DMS114 treated with DMSO at 0.1 percent for 48 hours (cell line): Measurements from ENCODE around the gene MOCS1.

ENCODE experiments used
- DNase-seq: peaks from one replicate; lab custom pipeline; 2025; ENCODE audit not compliant: unreplicated experiment; lab: John Stamatoyannopoulos, UW

MOCS1 gene

DNA sequence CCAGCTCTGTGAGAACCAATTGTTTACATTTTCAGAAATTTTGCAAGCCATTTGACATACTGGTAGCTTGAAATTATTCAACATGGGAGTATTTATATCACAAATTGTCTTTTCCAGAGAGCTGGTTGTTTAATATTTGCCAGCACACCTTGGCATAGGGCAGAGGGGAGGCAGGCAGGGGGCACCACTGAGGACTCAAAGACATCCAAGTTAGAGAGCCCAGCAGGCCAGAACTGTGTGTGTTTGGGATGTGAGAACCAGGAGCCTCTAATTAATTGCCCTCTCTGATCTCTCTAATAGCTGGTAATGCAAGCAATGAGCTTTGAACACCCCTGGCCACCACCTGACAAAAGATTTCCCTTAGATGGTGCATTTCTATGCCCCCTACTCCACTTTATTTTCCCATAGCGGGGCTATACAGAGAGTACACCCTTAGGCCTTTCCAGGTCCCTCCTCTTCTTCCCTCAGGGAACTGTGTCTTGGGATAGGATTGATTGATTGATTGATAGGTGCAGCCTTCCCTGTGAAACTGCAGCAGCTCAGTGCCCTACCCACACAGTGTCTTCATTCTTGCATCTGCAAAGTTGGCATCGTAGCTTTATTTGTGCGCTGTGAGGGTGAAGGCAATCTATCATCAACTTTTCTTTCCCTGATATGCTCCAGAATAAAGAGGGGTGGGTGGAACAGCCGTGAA is 29.2 kb downstream of the MOCS1 start:
- no peak for DNase-seq

DNA sequence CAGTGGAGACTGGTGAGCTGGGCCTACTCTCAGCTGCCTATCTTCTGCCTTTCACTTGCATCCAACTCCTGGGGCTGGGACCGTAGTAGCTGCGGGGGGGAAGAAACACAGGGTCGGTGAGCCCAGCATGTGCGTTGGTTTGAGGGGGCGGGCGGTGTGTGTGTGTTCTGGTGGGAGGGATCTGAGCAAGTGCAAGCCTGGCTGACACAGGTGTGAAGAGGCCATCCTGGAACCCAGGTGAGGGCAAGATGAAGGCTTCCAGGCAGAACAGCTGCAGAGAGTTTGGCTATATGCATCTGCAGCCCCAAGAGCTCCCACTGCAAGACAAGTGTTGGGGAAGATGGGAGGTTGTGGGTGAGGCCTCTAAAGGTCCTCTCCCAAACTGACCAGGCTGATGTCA is 30.6 kb downstream of the MOCS1 start:
- no peak for DNase-seq

DNA sequence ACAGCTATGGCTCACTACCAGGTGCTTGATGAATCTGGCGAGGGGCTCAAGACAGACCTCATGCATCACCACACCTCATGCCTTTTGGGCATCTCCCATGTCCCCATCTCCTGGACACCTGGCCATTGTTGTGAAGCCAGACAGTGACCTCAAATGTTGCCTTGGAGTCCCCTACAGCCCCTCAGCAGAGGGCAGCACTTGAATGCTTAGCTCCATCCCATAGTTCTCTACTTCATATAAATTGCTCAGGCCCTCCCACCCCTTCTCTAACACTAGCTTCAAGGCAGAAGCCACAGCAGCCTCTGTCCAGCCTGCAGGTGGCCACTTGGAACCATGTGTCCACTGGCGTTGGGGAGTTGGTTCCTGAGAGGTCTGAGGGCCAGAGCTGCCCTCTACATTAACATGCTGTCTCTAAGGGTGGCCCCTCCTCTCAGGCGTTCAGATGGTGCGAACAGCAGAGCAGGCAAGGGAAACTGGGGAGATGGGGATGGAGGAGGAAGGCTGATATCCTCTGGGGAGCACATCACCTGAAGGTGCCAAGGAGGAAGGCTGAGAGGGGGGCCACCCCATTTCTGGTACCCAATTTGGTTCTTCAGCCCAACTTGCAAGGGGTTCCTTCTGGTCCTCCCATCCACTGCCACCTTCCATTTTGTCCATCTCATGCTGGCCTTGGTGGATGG is 31.3 kb downstream of the MOCS1 start:
- DNase-seq: no peak

DNA sequence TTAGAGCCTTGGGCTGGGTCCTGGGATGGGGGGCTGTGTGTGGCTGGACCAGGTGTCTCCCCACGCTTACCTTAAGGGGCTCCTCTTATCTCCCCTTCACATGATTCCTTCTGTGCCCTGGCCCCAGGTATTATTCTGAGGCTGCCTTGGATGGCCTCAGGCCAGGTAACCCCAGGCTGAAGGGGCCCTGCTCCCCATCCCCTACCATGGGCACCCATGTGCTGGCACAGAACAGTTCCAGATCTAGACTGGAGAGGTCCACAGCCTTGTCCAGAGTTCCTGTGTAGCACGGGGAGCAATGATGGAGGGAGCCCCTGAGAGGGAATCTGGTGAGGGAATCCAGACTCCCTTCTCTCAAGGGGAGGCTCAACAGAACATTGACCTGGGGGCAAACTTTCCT is 32.1 kb downstream of the MOCS1 start:
- DNase-seq: no peak

DNA sequence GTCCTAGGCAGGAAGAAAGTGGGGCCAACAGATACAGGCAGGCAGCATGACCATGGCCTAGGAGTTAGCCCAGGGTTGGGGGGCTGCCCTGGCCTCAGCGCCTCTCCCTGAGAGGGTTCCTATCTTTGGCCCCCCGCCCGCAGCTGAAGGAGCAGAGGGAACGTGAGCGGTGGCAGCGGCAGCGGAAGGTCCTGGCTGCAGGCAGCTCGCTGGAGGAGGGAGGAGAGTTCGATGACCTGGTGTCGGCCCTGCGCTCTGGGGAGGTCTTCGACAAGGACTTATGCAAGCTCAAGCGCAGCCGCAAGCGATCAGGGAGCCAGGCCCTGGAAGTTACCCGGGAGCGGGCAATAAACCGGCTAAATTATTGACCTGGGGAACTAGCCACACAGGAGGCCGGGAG is 32.6 kb downstream of the MOCS1 start:
- no peak for DNase-seq

DNA sequence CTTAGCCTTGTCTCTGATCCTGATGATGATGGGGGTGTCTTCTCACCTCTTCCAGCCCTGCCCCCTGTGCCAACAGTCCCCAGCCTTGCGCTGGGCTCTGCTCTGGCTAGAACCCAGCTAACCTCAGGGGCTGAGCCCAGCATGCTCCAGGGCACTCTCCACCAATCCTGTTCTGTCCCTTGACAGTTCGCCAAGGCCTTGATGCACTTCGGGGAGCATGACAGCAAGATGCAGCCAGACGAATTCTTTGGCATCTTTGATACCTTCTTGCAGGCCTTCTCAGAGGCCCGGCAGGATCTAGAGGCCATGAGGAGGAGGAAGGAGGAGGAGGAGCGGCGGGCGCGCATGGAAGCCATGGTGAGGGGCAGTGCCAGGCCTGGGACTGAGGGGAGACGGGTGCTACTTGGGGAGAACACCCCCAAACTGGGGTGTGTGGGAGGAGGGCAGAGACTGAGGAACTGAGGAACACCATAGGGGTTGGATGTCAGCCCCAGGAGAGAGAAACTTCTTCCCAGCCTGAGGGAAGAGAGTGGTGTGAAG is 33.1 kb downstream of the MOCS1 start:
- DNase-seq: no peak

DNA sequence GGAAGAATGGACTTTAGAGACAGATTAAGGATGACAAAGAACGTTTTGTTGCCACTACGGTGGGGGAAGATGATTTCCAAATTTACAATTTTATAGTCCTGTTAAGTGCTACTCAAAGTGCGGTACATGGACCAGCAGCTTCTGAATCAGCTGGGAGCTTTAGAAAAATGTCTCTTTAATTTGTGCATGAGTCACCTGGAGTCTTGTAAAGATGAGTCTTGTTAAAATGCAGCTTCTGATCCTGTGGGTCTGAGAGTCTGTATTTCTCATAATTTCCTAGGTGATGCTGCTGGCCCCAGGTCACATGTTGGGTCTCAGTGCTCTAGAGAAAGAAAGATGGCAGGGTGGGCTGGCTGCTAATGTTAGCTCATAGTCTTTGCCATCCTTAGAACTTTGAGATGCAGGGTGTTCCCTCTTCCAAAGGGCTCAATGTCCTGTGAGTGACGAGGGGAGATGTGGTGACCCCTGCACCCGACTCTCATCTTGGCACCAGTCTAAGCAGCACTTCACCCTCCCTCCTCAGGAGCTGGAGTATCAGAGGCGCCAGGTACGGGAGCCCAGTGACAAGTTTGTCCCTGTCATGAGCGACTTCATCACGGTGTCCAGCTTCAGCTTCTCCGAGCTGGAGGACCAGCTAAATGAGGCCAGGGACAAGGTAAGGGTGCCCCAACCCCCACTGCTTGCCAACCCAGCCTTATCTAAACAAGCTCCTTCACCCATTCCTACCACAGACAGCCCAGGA is 34.5 kb downstream of the MOCS1 start:
- no peak for DNase-seq

DNA sequence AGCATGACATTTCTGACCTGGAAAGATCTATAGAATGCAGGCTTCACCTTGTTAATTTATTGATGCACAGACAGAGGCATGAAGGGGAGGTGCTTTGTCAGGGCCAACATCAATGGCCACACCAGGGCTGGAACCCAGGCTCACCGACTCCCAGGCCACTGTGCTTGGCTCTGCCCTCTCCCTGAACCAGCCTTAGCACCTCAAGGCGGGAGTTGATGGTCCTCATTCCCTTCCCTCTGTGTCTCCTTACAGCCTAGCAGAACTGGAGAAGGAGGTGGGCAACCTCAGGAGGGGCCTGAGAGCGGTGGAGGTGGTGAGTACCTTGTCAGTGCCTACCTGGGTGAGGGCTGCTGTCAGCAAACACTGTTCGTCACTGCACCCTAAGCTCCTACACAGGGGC is 35.6 kb downstream of the MOCS1 start:
- DNase-seq: no peak

DNA sequence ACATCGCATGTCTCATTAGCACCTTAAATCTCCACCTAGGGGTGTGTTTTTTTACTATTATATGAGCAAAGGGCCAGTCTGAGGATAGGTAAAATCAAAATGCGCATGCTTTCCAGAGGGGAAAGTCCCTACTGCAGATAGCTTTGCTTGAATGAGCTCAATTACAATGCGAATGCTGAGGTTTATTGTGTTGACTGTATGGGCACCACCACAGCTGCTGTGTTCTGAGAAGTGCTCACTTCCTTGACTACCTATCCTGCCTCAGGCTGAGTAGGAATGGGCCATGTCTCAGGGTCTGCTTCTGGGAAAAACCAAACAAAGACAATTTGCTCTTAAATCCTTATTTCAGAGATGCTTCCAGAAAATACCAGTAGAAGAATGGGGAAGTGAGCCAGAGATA is 36.6 kb downstream of the MOCS1 start:
- no peak for DNase-seq

DNA sequence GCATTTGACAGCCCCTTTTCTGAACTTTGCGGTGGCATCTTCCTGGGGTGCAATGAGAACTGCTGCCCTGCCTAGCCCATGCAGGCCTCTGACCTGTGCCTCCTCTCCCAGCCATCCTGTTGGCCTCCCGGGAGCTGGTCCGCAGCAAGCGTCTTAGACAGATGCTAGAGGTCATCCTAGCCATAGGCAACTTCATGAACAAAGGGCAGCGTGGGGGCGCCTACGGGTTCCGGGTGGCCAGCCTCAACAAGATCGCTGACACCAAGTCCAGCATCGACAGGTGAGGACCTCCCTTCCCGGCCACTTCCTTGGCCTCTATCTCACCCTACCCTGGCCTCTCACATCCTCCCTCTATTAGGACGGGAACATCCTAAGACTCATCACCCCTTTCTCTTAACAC is 37.6 kb downstream of the MOCS1 start:
- no peak for DNase-seq

DNA sequence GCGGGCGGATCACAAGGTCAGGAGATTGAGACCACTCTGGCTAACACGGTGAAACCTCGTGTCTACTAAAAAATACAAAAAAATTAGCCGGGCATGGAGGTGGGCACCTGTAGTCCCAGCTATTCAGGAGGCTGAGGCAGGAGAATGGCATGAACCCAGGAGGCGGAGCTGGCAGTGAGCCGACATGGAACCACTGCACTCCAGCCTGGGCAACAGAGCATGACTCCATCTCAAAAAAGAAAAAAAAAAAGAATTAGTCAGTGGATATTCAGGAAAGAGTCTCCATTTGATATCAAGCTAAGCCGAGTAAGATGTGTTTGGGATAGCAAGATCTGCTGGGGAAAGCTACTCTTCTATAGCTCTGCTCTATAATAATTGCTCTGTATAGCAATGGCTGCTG is 41.0 kb downstream of the MOCS1 start:
- no peak for DNase-seq

DNA sequence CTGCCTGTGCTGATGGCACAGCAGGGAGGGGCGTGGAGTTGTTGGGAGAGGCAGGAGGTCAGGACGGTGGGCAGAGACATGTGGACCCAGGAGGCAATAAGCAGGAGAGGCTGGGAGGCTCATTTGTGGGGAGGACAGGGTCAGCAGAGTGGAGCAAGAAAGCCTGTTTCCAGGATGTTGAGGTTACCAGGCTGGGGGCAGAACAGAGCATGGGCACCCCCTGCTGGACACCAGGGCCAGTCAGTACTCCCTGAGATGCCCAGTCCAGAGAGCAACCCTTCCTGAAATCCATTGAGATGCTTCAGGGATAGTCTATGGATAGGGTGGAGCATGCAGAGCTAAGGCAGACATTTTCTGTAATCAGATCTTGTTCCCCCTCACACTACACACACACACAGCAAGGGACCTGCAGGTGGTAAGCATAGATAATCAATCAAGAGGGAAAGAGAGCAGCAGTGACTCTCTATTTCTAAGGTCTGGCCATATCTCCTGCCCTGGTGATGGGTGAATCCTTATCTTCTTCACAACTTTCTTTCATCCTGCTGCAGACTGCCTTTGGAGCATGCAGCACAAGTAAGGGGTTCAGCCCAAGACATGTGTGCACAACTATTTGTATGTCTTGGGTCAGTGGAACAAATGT is 41.7 kb downstream of the MOCS1 start:
- peak; percentile 42 for DNase-seq

DNA sequence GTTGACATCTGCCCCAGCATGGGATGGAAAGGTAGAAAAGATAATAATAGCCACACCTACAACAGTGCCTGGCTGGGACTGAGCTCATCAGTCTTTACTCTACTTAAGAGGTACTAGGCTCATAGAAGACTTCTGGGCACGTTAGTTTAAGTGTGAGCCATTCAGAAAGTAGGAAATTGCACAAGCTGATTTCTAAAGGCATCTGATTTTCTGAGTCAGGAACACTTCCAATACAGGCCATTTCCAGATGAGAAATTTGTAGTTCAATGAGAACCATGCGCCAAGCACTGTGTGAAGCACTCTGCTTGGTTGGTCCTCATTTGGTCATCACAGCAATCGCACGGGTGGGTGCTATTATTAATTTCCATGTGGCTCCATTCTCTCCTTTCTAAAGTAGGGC is 42.3 kb downstream of the MOCS1 start:
- no peak for DNase-seq

DNA sequence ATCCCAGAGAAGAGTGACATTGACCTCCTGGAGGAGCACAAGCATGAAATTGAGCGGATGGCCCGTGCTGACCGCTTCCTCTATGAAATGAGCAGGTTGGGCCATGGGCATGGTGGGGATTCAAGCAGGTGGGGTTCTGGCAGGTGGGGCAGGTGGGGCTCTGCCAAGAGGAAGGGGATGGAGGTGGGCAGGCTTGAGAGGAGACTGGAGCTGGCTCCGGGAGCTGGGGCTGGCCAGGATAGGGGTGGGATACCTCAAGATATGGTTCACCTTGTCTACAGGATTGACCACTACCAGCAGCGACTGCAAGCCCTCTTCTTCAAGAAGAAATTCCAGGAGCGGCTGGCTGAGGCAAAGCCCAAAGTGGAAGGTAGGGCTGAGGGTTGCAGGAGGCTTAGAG is 42.9 kb downstream of the MOCS1 start:
- no peak for DNase-seq

DNA sequence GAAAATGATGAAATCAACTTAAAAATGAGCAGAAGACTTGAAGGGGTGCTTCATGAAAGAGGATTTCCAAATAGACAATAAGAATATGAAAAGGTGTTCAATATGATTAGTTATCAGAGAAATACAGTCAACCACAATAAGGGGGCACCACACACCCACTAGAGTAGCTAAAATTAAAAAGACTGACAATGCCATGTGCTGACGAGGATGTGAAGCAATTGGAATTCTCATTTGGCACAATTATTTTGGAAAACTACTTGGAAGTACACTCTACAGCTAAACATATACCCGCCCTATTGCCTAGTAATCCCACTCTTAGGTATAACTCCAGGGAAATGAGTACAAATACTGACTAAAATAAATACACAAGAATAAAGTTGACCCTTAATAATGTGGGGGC is 45.0 kb downstream of the MOCS1 start:
- DNase-seq: no peak

DNA sequence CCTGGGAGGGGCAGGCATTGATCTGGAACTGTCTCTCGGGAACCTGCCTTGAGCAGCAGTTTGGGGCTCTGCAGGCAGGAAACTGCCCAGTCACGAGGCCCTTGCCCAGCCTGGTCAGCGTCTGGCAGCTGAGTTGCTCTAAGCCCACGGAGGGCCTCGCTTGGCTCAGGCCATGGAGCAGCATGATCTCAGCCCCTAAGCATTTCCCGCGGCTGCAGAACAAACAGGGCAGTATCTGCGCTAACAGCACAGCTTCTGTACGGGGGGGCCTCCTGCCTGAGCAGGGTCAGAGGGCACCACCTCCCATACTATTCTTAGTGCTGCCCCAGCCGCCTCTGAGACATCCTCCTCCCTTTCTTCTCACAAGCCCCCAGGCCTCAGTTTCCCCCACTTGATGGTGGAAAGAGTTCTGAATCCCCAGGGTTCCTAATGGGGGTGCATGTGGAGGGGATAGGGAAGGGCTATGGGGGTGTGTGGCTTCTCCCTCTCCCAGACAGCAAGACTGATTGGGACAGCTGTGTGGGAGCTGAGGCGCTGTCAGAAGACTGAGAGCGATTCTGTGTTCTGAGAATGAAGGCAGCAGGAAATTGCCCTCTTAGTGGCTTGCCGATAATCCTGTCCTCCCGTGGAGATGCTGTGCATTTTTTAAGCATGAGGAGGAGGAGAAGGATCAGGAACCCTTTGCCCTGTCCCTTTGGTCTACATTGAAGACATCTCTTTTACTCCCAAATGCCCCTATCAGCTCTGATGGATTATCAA is 46.4 kb downstream of the MOCS1 start:
- DNase-seq: no peak

DNA sequence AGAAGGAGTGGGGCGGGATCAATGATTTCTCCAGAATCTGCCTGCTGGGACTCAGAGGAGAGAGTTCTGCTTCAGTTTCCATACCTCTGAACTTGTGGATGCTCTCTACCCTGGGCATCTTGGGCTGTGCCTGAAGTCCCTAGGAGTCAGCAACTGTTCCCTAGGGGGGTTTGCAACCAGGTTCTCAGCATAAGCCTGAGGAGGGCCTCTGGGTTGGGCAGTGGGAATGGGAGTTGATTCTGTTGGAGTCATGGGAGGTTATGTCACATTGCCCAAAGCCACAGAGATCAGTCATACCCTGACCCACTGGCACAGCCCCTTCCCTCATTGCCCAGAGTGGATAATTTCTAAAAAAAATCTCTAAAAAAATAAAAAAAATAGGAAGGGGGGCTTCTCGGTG is 47.4 kb downstream of the MOCS1 start:
- DNase-seq: no peak

DNA sequence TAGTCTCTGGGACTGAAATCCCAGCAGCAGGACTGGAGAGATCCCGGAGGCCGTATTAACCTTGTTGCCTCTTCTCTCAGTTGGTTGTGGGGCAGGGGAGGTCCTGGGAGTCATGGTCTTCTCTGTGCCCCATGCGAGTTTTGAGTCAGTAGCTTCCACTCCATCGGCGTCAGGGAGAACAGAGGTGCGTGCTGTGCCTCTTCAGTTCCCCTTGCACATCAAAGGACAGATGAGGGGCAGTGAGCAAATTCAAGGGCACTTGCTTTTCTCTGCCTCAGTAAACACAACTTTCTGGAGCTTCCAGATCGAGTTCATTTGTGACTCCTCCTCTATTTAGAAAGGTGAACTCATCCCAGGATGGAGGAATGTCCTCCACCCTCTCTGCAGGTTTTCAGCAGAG is 48.6 kb downstream of the MOCS1 start:
- no peak for DNase-seq

DNA sequence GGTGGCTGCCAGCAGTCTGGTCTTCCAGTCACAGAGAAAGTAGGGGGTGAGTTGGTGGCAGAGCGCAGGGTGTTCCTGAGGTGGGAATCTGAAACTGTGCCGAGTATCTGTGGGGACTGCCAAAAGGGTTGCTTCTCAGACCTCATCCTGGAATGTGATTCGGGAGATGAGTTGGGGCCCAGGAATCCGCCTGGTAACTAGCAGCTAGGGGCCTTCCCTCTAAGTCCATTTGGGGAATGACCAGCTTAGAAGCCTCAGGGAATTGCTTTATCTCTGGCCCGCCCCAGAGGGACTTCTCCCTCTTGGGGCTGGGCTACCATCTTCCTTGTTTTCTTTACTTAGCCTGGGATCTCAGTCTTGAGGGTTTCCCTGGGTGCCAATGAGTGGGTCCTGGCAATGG is 49.6 kb downstream of the MOCS1 start:
- DNase-seq: no peak

DNA sequence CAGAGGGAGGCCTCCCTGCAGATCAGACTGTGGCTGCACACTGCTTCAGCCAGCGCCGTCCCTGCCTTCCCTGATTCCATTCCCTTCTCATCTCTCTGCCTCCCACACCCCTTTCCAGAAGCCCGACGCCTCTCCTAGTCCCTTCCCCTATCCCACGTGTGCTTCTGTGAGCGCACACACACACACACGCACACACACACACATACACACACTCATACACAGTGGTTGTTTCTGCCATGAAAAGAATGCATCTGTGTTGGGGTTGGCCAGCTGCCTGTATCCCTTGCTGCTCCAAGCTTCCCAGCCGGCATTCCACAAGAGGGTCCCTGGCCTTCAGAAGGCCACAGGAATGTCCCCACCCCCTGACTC is 51.7 kb downstream of the MOCS1 start:
- no peak for DNase-seq
